HEK293T (cell line): ENCODE measurements around the gene PHKB.

Source experiments
- CTCF ChIA-PET: fragments of 350-600 bp; formaldehyde crosslinking; extraction: SDS; loops from one replicate; lab custom pipeline; 2021; ENCODE audit warnings: antibody characterized with exemption, inconsistent platforms; lab: Yijun Ruan, JAX
- POLR2A ChIA-PET: fragments of 350-600 bp; formaldehyde crosslinking; extraction: SDS; loops from one replicate; lab custom pipeline; 2020; ENCODE audit warnings: antibody characterized with exemption, inconsistent platforms; lab: Yijun Ruan, JAX
- DNase-seq: peaks from one replicate; pipeline ENCODE4 v3.0.0; 2012; ENCODE audit warnings: mixed read lengths; ENCODE audit errors: extremely low spot score
- ARNT ChIP-seq: fragments of 450-650 bp; IDR thresholded peaks from 2 replicates; pipeline ENCODE4 v1.6.1; 2017; ENCODE audit warnings: mild to moderate bottlenecking
- BHLHE40 ChIP-seq: fragments of 450-650 bp; IDR thresholded peaks from 2 replicates; pipeline ENCODE4 v1.6.1; 2016; ENCODE audit warnings: mild to moderate bottlenecking, moderate library complexity, borderline replicate concordance
- CTBP1 ChIP-seq: fragments of 450-650 bp; IDR thresholded peaks from 2 replicates; pipeline ENCODE4 v1.6.1; 2016; ENCODE audit warnings: borderline replicate concordance
- ELF4 ChIP-seq: fragments of 450-650 bp; IDR thresholded peaks from 2 replicates; pipeline ENCODE4 v1.6.1; 2017; ENCODE audit warnings: antibody characterized with exemption
- FOXA1 ChIP-seq: fragments of 450-650 bp; IDR thresholded peaks from 2 replicates; pipeline ENCODE4 v1.6.1; 2016; ENCODE audit warnings: mild to moderate bottlenecking
- FOXK2 ChIP-seq: fragments of 450-650 bp; IDR thresholded peaks from 2 replicates; pipeline ENCODE4 v1.6.1; 2016; ENCODE audit warnings: mild to moderate bottlenecking
- FOXM1 ChIP-seq: fragments of 450-650 bp; IDR thresholded peaks from 2 replicates; pipeline ENCODE4 v1.6.1; 2017; ENCODE audit warnings: mild to moderate bottlenecking, borderline replicate concordance
- HDGF ChIP-seq: fragments of 450-650 bp; IDR thresholded peaks from 2 replicates; pipeline ENCODE4 v1.6.1; 2017; ENCODE audit warnings: antibody characterized with exemption, borderline replicate concordance
- L3MBTL2 ChIP-seq: fragments of 450-650 bp; conservative IDR thresholded peaks from 2 replicates; pipeline ENCODE4 v1.6.1; 2016; ENCODE audit warnings: mild to moderate bottlenecking
- LEF1 ChIP-seq: fragments of 450-650 bp; IDR thresholded peaks from 2 replicates; pipeline ENCODE4 v1.6.1; 2017; ENCODE audit warnings: mild to moderate bottlenecking, borderline replicate concordance
- NFRKB ChIP-seq: fragments of 450-650 bp; IDR thresholded peaks from 2 replicates; pipeline ENCODE4 v1.6.1; 2016; ENCODE audit warnings: mild to moderate bottlenecking, moderate library complexity
- PKNOX1 ChIP-seq: fragments of 450-650 bp; IDR thresholded peaks from 2 replicates; pipeline ENCODE4 v1.6.1; 2016
- SP1 ChIP-seq: fragments of 450-650 bp; IDR thresholded peaks from 2 replicates; pipeline ENCODE4 v1.6.1; 2017
- SUZ12 ChIP-seq: fragments of 450-650 bp; IDR thresholded peaks from 2 replicates; pipeline ENCODE4 v1.6.1; 2016; ENCODE audit warnings: mild to moderate bottlenecking
- TARDBP ChIP-seq: fragments of 450-650 bp; IDR thresholded peaks from 2 replicates; pipeline ENCODE4 v1.6.1; 2016
- ZNF384 ChIP-seq: fragments of 450-650 bp; IDR thresholded peaks from 2 replicates; pipeline ENCODE4 v1.6.1; 2016

Gene PHKB

GRCh38 chr16:47611848-47612493, 150.8 kb downstream of the PHKB start:
- CTCF ChIA-PET, result no interaction called here

GRCh38 chr16:47612711-47613110, 151.6 kb downstream of the PHKB start:
- ChIA-PET POLR2A (no interaction called here), CTCF (no interaction called here)

More at GRCh38 chr16:47611848-47612493, 150.8 kb downstream of the PHKB start:
- TF ChIP-seq SUZ12 (no peak), CTBP1 (no peak), PKNOX1 (no peak)
- POLR2A ChIA-PET, result no interaction called here
- no peak for DNase-seq

GRCh38 chr16:47613251-47613650, 152.1 kb downstream of the PHKB start:
- POLR2A ChIA-PET, result no interaction called here
- TF ChIP-seq ZNF384 (no peak), HDGF (no peak), L3MBTL2 (no peak), PKNOX1 (no peak), FOXM1 (no peak), FOXK2 (no peak), SUZ12 (no peak), ELF4 (no peak), LEF1 (no peak), NFRKB (no peak), FOXA1 (no peak), ARNT (no peak), SP1 (no peak), TARDBP (no peak), BHLHE40 (no peak), CTBP1 (no peak)
- DNase-seq, result no peak
- CTCF ChIA-PET, result no interaction called here

More at GRCh38 chr16:47612711-47613110, 151.6 kb downstream of the PHKB start:
- TF ChIP-seq ZNF384 (no peak), SP1 (no peak), HDGF (no peak), L3MBTL2 (no peak), LEF1 (no peak), FOXA1 (no peak), FOXM1 (no peak), SUZ12 (no peak), TARDBP (no peak), ELF4 (no peak), FOXK2 (no peak), PKNOX1 (no peak), CTBP1 (no peak), NFRKB (no peak), BHLHE40 (no peak), ARNT (no peak)
- DNase-seq, result no peak

DNA sequence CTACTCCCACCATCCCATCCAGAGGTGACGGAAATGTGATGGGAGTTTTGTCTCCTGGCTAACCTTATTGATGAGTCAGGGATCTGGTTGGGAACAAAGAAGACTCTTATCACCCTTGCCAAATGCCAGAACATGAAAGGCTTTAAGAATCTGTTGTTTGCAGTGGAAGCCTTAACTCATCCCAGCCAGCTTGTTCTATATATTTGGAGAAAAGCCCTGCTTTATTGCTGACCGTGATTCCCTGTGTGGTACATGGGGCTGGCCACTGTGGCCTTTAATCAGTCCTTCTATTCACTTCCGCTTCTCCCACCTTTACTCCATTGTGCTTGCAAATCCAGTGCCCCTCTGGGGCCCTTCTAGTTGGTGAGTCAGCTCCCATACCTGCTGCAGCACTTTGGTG, 156.6 kb downstream of the PHKB start:
- ChIA-PET POLR2A (no interaction called here), CTCF (no interaction called here)
- no peak for DNase-seq
- TF ChIP-seq ELF4 (no peak), NFRKB (no peak), FOXM1 (no peak)

GRCh38 chr16:47622451-47623176, 161.5 kb downstream of the PHKB start:
- ChIA-PET POLR2A (no interaction called here), CTCF (no interaction called here)
- DNase-seq, result no peak
- TF ChIP-seq FOXA1 (no peak), FOXK2 (no peak), FOXM1 (no peak), ELF4 (no peak), BHLHE40 (no peak), TARDBP (no peak), SUZ12 (no peak)

- no peak for TF ChIP-seq CTBP1
- TF ChIP-seq SP1, result no peak
- no peak for TF ChIP-seq PKNOX1
- TF ChIP-seq FOXK2, result no peak
- no peak for DNase-seq
- CTCF ChIA-PET, result no interaction called here
- POLR2A ChIA-PET, result no interaction called here
Measured at GRCh38 chr16:47624563-47624962, 163.4 kb downstream of the PHKB start.
